GM12865 (cell line): ENCODE measurements around the gene FMN1.

Source experiments
- DNase-seq: peaks from one replicate; pipeline ENCODE4 v3.0.0; 2010; ENCODE audit warnings: low read depth
- H3K4me3 ChIP-seq: 2 replicates; pipeline ENCODE4 v1.5.1; 2011; ENCODE audit warnings: mild to moderate bottlenecking, low read depth, low read length, control low read depth
- TF ChIP-seq, protein P1 (sequence below): IDR thresholded peaks from 2 replicates; pipeline ENCODE4 v1.5.1; 2011; ENCODE audit warnings: low read length, control low read depth, low read depth, inconsistent platforms; ENCODE audit not compliant: insufficient read depth; ENCODE audit errors: missing control alignments

The FMN1 gene

DNA sequence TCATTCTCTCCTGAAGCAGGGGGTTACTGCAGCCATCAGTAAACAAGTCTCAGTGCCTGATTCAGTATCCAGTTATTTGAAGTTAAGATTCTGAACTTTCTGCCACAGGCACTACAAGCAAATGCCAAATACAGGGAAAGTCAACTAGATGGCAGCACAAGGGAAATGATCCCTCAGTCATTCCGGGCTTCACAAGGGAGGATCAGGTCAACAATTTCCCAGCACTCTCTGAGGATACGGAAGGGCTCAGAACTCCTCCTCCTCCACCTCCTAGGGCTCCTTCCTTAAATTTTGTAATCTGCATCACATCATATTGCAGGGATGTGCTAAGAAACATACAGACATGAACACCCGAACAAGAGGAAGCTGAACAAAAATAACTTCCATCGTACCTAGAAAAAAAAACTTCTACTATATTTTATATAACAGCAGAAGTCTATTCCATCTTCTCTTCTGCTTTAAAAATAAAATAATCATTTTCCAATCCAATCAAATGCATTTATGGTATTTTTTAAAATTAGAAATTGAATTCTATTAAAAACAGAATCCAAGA, 187.1 kb downstream of the FMN1 start:
- no peak overlapping the region for H3K4me3 ChIP-seq
- DNase-seq: no peak
- TF ChIP-seq, protein P1, sequence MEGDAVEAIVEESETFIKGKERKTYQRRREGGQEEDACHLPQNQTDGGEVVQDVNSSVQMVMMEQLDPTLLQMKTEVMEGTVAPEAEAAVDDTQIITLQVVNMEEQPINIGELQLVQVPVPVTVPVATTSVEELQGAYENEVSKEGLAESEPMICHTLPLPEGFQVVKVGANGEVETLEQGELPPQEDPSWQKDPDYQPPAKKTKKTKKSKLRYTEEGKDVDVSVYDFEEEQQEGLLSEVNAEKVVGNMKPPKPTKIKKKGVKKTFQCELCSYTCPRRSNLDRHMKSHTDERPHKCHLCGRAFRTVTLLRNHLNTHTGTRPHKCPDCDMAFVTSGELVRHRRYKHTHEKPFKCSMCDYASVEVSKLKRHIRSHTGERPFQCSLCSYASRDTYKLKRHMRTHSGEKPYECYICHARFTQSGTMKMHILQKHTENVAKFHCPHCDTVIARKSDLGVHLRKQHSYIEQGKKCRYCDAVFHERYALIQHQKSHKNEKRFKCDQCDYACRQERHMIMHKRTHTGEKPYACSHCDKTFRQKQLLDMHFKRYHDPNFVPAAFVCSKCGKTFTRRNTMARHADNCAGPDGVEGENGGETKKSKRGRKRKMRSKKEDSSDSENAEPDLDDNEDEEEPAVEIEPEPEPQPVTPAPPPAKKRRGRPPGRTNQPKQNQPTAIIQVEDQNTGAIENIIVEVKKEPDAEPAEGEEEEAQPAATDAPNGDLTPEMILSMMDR: no peak

DNA sequence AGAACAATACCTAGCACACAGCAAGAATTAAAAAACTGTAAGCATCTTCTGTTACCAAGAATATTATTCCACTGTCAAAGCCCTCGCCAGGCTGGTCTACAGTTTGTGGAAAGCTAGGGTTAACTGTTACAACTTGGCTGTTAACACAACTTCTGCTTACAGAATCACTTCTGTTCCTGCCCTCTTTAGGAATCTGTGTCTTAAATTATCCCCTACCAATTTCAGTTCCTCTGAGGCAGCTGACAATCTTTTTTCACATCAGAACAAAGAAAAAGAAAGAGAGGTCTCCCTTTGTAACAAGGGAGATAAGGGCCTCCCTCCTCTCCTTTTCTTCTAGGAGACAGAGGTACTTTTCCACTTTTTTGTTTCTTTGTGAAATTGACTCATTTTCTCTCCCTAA, 188.9 kb downstream of the FMN1 start:
- no peak for DNase-seq
- no peak overlapping the region for H3K4me3 ChIP-seq
- TF ChIP-seq, protein P1: no peak

DNA sequence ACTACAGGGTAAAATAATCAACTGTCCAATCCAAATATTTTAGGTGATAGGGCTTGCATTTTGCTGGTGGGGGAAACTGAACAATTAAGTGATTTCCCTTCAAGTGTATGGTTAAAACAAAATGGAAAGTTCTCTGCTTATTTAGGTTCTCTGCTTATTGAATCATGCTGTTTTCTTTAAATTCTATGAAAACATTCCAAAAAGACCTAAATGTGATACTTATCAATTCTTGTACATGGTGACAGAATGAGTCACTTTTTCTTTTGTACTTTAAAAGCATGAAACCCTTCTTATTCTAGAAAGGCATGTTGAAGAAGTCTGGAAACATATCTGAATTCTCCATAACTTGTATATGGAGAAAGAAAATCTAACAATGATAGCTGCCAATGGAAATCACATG, 192.6 kb downstream of the FMN1 start:
- H3K4me3 ChIP-seq: no peak overlapping the region
- TF ChIP-seq, protein P1: no peak
- no peak for DNase-seq

DNA sequence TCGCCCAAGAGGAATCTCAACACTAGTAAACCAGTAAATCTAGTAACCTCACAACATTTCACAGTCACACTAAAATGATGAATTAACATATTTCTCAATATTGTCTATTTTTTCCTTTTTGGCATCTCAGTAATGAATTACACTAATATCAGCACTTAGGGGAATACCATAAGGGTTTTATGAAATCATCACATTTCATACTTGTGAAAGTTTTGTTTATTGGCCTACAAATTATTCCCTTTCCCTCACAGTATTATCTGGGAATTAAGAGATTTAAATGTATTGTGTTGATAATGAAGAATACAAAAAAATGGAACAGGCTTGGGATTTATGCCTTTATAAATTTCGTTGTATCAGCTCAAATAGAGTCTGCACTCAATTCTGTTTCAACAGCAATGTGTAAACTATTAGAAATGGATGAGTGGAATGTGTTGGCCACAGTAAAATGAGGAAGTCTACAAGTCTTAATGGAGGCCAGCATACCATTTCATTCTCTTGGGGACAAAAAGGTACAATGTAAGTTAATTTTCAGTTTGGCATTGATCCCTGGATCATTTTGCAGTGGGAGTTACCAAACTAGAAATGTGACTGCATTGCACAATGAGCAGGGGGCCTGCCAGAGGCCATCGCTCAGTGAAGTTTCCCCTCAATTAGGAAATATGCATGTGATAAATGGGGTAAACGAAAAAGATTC, 195.4 kb downstream of the FMN1 start:
- H3K4me3 ChIP-seq: no peak overlapping the region
- TF ChIP-seq, protein P1: no peak
- DNase-seq: no peak

DNA sequence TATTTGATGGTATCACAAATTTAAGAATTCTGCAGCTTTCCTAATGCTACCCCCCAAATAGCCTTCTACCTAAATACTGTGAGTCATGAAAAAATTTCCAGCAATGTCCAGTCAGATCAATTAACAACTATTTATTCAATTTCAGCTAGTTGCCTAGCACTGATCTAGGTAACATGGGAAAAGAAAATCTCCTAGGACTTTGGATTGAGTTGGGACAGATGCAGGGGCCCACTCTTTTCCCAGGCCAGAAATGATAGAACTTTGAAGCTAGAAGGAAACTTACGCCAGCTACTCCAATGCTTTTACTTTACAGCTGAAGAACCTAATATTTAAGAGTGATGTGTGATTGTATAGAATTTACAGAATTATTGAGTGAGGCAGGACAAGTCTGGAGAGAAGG, 196.3 kb downstream of the FMN1 start:
- no peak overlapping the region for H3K4me3 ChIP-seq
- no peak for DNase-seq
- TF ChIP-seq, protein P1: no peak

DNA sequence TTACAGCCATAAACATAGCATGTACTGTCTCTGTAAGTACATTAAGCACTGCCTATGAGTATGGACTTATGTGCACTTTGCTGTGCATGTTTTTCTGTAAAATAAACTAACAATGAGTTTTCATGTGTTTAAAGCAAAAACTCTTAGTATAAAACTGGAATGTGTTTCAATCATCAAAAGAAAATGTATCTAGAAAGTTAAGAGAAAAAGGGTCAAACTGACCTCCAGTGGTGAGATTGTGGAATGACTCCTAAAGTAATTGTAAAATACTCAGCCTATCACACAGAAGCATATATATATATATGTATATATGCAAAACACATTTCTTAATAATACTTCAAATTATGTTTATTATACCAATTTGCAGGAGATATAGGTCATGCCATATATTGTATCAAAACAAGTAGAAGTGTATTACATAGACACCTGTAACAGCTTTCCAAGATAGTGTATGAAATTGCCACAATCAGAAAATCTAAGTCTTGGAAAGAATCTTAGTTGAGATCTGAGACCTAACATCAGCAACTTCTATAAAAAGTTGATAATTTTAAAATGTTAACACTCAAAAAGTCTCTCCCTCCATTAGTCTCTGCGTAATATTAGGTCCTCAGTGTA, 199.6 kb downstream of the FMN1 start:
- H3K4me3 ChIP-seq: no peak overlapping the region
- TF ChIP-seq, protein P1: peak; percentile 35
- peak; percentile 44 for DNase-seq

DNA sequence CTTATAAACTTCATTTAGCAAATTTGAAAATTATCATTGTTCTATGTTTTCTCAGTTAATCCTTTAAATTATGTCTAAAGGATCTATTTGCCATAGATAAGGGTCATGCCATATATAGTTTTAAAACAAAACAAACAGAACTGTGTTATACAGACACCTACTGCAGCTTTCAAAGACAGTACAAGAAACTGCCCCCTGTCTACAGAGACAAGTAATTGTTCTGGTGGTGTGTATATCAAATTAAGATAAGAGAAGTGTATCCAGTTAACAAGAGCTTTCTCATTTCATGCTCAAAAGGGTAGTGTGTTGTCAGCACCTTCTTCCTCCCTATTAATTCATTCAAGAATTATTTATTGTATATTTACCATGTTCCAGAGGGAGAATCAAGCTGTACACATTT, 201.2 kb downstream of the FMN1 start:
- TF ChIP-seq, protein P1: no peak
- H3K4me3 ChIP-seq: no peak overlapping the region
- peak; percentile 1 for DNase-seq
